Measurements from ENCODE around the gene FGG. TPM values are rescaled to one million over a fixed set of nuclear protein-coding genes. Genes with fewer than 3 reads are reported as not detected.

FGG gene
- total and polyA plus RNA-seq, 2 of the 8 experiments (the other 6 are each of a cell fraction or from before 2014, with no cell fraction given): not detected

GRCh38 chr4:154559494-154560418 lies 52.7 kb downstream of the FGG start (continued):
- TF ChIP-seq RAD21 (IDR thresholded peaks at IDR 0.05 in 1 of 2, conservative IDR thresholded peaks at IDR 0.05 in 1 of 2; ENCODE audit: low read depth in 2 of 2, low read length in 2 of 2): peak; percentile 93 to 94

Data from H1 (cell line).